HG02852 (cell line): Measurements from ENCODE around the gene SYTL2.
"Not testable (repeated sequence)": the region's sequence is repeated elsewhere in the genome, so short reads cannot be mapped to it uniquely, and the experiment has no call there.

Experiments used
- ATAC-seq: cut with Tn5 transposase; IDR thresholded peaks from one replicate; pipeline ENCODE4 v1.9.1; 2021; ENCODE audit warnings: mild to moderate bottlenecking, moderate library complexity; ENCODE audit not compliant: unreplicated experiment

SYTL2 gene

DNA sequence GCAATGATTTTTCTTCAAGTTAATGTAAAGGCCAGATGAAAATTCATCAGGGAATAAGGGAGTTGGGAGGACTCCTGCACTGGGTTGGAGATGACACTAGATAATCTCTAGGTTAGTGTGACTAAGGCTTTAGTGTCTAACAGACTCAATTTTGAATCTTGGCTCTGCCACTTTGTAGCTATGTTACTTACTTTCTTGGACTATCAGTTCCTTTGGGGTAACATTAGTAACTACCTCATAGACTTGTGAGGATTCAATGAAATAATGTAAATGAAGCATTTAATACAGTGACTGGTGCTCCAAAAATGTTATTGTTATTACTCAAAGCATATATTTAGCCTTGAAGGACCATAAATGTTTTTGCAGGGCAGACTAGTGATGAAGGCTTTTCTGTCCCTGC is 115.4 kb downstream of the SYTL2 start:
- no peak for ATAC-seq

DNA sequence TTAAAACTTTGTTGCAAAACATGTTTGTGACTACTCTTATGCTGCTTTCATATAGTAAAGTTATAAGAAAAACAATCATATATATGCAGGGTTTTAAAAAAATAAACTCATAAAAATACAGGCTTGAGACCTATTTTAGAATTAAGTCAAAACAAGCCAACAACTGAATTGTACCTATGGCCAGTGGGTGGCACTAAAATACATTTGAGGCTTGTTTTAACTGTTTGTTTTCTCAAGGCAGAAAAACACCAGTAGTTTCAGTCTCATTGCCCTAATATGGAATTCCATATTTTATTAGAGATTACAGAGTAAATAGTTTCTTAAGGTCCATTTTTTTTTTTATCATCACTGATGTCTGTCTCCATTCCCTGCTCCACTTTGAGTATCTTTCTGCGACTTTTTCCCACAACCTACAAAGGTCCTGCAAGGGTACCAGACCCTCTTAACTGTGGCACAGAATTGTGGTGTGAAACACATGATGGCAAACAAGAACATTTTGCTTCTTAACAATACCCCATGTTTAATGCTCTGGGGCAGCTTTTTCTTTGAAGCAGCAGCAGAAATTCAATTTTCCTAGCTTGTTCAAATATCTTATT is 116.5 kb downstream of the SYTL2 start:
- no peak for ATAC-seq

DNA sequence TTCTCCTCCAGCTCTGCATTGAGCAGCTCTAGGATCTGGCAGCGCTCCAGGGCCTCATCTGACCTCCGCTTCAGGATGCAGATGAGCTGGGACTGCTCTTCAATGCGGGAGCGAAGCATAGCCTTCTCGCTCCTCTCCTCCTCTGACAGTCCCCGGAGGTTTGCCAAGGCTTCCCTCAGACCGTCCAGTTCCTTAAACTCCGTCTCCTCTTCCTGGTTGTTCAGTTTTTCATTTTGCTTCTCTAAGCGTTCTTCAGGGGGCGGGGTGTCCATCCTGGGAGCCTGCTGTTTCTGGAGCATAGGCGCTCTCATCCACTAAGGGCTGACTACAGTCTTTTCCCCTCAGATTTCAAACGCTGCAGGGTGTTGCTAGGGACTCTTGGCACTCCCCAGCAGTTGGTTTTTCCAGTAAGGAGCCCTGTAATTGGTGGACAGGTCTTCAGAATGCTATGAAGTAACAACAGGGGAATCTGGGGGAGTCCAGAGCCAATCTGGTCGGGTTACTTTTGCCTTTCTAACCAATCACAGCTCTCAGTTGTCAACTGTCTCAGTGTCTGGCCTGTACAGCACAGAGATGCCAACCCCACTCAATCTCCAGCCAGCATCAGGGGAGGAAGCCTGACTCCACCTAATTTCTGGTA is 125.0 kb downstream of the SYTL2 start, which contains the start of gene CCDC89:
Gene CCDC89 (minus strand): TSS at position 376 of the 640 bp plus-strand sequence. CDS start 65 bp downstream, at position 311.
- ATAC-seq = no peak

DNA sequence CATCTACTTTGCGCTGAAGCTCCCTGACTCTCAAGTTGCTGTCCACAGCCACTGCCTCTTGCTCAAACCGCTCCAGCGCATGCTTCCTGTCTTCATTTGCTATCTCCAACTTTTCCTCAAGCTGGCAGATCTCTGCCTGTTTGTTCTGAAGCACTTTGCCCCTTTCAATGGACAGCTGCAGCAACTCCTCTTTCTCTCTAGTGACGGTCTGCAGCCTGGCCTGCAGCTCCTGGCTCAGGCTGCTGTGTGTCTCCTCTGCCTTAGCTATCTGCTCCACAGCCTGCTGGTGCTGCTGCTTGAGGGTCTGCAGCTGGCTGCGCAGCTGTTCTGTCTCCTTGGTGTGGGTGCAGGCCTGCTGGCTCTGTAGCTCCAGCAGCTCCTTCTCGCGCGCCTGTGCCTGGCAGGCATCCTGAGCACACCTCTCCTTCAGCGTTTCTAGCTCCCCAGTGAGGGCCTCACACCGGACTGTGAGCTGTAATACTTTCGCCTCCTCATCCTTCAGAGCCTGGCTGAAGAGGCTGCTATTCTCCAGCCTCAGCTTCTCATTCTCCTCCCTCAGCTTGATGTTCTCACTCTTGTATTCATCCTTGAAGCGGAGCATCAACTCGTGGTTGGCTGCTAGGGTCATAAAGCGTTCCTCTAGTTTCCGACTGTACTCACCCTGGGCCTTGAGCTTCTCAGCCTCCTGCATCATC is 125.7 kb downstream of the SYTL2 start:
- ATAC-seq = no peak

DNA sequence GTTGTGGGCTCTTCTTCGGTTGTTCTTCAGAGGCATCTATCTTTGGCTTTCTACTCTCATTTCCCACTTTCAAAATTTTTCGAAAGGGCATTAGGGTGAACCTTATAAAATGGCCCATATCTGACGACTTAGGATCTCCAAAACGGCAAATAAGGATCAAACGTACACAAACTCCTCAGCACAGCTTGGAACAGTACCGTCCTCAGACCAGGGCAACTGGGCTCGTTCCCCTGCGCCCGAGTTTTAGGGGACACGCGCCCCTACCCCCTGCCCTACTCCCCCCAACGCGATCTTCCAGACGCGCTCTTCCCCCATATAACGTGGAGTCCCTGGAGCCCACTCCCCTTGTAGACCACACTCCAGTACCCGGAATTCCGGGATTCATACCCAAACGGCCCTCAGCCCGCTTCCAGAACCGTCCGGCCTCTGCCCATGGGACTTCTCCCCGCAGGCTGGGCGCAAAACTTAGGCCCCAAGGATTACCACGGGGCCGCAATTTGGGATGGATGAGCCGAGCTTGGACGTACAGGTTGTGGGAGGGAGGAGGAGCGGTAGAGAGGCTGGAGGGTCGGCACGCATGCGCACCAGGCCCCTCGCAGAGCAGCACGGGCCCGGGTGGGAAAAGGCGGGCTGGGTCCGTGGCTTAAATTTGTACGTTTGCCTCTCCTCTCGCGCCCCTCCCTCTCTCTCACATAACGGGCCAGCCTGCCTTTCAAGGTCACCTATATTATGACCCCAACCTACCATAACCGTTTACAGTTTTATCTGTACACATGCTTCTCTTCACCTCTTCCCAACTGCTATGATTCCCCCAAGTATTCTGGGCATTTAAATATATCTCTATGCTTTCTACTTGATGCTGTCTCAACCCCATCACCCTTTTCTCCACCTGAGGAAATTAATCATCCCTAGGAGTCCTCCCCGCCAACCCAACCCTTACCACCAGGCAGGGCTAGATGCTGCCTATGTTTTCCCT is 128.3 kb downstream of the SYTL2 start:
- ATAC-seq = peak; percentile 89

DNA sequence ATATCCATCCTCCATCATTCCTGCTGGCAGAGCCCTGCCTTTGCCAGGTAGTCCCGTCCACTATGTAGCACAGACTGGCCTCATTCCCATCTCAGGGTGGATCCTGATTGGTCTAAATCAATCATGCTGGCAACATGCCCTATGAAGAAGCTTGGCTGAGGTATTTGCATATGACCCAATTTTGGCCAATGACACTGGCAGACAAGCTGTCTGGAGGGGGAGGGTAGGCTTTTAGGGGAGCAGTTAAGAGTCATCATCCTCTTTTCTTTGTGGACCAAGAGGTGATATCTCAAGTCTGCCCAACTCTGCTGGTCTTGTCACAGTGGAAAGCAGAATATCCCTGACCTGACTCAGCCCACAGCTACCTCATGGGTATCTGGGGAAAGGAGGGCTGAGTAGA is 130.0 kb downstream of the SYTL2 start:
- ATAC-seq = no peak

DNA sequence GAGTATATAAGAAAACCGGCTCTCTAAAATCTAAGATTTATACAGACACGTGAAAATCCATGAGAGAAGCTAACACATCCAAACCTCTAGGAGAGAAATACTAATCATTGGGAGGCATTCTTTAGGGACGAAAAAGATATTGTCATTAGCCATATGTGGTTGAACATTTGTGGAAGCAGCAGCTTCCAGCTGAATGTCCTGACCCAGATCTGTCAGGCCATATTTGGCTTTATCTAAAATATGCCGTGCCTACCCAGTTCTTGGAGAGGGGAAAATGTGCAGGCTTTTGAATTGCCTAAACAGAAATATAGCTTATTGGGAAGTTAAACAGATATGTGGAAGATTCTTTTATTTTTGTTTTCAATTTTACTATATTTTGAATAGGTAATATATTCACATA is 131.4 kb downstream of the SYTL2 start:
- ATAC-seq = no peak

DNA sequence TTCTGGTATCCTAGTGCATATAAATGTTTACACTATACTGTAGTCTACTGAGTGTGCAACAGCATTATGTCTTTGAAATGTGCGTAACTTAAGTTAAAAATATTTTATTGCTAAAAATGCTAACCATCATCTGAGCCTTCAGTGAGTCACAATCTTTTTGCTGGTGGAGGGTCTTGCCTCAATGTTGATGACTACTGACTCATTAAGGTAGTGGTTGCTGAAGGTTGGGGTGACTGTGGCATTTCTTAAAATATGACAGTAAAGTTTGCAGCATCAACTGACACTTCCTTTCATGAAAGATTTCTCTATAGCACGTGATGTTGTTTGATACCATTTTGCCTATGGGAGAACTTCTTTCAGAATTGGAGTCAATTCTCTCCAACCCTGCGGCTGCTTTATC is 137.5 kb downstream of the SYTL2 start:
- no peak for ATAC-seq

DNA sequence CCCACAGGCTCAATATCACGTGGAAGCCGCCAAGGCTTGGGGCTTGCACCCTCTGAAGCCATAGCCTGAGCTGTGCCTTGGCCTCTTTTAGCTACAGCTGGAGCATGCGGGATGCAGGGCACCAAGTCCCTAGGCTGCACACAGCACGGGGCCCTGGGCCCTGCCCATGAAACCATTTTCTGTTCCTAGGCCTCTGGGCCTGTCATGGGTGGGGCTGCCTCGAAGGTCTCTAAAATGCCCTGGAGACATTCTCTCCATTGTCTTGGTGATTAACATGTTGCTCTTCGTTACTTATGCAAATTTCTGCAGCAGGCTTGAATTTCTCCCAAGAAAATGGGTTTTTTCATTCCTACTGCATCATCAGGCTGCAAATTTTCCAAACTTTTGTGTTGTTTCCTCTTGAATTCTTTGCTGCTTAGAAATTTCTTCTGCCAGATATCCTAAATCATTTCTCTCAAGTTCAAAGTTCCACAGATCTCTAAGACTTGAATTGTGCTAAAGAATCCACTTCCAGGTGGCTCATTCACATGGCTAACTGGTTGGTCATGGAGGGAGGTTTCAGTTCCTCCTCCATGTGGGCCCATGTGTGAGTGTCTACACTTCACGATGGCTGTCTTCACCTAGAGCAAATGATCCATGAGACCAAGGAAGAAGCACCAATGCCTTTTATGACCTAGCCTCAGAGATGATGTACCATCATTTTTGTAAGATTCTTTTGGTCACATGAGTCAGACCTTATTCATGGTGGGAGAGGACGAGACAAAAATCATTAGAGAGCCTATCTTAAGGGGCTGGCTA is 138.6 kb downstream of the SYTL2 start:
- ATAC-seq = no peak

DNA sequence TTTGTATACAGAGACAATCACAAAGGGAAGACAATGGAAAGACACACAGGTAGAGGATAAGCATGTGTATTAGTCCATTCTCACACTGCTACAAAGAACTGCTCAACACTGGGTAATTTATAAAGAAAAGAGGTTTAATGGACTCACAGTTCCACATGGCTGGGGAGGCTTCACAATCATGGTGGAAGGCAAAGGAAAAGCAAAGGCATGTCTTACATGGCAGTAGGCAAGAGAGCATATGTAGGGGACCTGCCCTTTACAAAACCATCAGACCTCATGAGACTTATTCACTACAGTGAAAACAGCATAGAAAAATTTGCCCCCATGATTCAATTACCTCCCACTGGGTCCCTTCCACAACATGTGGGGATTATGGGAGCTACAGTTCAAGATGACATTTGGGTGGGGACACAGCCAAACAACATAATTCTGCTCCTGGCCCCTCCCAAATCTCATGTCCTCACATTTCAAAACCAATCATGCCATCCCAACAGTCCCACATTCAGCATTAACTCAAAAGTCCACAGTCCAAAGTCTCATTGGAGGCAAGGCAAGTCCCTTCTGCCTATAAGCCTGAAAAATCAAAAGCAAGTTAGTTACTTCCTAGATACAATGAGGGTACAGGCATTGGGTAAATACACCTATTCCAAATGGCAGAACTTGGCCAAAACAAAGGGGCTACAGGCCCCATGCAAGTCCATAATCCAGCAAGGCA is 139.8 kb downstream of the SYTL2 start:
- ATAC-seq = not testable (repeated sequence)

DNA sequence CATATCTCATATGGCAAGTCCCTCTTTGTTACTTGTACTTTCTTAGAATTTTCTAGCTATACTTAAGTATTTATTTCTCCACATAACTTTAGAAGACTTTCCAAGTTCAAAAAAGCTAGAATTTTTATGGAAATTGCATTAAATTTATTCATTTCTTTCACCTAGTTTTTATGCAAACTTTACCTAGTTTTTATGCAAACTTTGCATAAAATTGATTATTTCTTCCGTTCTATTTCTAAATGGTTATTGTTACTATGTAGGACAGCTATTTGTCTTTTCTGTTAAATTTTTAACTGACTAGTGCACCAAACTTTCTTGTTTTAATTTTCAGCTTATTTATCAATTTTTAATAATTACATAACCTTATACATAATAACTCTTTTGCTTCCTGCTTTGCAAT is 142.8 kb downstream of the SYTL2 start:
- ATAC-seq = no peak

DNA sequence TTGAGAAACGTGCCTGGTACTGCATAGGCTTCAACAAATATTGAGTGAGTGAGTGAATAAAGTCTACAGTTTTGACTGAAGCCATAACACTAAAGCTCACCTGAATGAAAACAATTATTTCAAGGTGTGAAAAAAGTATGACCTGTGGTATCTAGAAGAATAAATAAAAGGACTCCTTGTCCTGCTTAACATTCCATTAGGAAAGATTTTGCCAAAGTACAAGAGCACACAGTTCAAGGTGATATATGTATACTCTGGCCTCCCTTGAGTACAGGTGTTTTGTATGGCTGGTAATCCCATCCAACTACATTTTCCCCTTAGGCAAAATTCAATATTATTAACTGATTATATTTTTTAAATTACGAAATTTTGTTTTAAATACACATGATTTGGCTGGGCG is 144.3 kb downstream of the SYTL2 start:
- ATAC-seq = no peak

DNA sequence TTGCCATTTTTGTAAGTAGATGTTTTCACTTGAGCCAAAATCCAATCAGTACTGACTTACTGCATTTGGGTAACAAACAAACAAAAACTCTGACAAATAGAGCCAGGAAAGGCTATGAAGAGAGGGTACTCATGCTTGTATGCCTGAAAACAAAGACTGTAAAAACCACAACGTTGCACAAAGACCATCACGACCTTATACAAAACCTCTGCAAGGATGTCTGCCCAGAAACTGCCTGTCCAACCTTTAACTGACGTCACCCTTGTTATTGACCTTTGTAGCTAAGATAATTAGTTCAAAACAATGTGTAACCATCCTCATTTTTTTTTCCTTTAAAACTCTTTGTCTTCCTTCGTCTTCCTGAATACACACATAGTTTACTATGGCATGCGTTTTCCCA is 145.2 kb downstream of the SYTL2 start:
- ATAC-seq = no peak

DNA sequence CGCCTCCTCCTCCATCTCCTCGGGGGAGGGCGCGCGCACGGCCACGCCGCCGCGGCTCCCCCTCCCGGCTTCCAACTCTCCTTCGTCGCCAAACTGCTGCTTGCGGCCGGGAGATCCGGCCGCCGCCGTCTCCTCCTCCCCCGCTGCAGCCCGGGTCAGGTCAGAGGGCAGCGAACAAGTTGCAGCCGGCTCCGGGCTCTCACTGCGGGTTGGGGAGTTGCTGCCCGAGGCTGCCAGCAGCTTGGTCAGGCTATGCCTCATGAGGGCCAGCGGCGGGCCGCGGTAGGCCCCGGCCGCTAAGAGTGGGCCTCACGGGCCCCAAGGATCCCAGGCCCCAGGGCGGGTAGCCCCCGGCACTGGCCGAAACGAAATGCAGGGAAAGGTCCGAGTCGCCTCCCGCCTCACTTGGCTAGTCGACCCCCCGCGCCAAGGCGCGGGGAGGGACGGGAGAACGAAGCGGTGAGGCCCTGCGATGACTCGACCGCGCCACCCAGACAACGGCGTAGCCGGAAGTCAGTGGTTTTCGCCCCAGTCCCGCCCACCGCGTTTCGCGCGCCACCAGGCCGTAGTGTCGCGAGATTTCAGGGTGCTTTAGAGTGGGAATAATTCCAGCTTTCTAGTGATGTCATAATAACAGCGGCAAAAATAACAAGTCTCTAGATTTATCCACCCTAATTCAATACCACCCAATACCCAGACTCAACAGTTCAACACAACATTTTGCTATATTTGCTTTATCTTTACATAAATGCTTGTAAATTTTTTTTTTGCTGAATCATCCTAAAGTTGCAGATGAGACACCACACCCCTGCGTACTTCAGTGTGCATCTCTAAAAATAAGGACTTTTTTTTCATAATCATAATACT is 146.1 kb downstream of the SYTL2 start, which contains the start of gene CREBZF:
Gene CREBZF (minus strand): TSS at position 515 of the 867 bp plus-strand sequence. CDS start 254 bp downstream, at position 261.
- ATAC-seq = peak; percentile 90

DNA sequence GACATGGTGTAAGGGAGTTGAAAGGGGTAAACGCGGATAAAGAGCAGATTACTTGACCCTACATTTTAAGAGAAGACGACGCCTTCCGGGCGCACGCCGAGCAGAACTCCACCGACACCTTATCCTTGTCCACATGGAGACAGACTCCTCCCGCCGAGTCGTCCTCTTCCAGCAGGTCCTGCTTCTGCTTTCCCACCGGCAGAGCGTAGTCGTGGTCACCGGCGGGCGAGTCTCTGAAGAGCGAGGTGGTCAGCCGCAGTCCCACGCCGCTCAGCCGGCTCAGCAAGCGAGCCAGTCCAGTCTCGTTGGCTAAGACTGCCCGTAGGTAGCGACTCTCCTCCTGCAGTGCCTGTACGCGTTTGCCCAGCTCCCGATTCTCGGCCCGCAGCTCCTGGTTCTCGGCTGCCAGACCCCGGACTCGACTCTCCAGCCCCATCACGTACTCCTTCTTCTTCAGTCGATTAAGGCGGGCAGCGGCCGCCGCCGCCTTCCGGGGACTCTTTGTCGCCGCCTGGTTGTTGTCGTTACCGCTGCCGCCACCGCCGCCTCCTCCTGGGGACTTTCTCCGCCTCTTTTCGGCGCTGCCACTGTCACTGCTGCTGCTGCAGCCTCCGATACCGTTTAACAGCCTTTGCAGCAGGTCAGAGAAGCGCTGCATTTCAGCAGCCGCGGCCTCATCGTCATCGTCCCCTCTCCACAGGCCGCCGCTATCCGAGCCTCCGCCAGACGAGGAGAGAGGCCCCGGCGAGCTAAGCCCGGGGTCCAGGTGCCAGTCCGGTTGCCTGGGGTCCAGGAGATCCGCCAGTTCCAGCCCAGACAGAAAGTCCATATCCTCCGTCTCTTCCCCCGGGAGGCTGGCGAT is 147.0 kb downstream of the SYTL2 start:
- peak; percentile 64 for ATAC-seq

DNA sequence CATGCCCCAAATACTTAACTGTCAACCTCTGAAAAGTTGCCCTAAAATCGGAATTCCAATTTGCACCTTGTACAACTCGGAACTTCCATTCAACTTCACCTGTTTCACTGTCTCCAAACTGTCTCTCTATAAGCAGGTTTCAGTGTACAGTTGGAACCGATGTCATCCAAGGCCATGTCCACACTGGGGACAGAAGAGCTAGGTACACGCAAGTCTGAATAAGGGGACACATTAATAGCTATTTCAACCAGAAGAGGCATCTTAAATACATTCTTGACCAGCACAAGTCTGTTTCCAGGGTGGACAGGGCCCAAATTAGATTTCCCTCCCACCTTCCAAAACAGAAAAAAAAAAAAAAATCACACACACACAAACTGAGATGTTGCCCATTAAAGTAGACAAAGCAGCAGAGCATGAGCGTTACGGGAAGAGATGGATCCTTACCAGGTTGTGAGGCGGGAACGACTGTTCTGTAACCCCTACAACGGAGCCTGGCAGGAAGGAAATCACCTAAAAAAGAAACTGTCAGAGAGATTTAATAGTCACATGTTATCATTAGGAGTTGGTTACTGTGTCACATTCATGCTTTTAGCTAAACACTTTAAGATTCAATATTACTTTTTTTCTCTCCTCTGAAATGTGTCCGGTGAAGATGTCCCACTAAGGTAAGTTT is 147.7 kb downstream of the SYTL2 start:
- ATAC-seq = no peak
